Fibroblast of lung (primary cell): ENCODE data around the gene APPBP2.

Experiments
- CTCF ChIP-seq, 2 donors: IDR thresholded peaks in 1 of 2; conservative IDR thresholded peaks in 1 of 2; 1 replicate in 1 of 2; 2 replicates in 1 of 2; pipeline ENCODE4 v1.5.1; 2011 to 2012; ENCODE audit warnings: low read length in 2 of 2, control low read depth in 1 of 2, inconsistent platforms in 1 of 2, low read depth in 1 of 2, mild to moderate bottlenecking in 1 of 2
- EZH2 ChIP-seq: IDR thresholded peaks from 2 replicates; pipeline ENCODE4 v1.5.1; 2012; ENCODE audit warnings: low read length, control low read depth, mild to moderate bottlenecking; ENCODE audit errors: missing control alignments

- TF ChIP-seq CTCF (conservative IDR thresholded peaks at IDR 0.05 in 1 of 2, IDR thresholded peaks at IDR 0.05 in 1 of 2; ENCODE audit: low read depth in 1 of 2, low read length in 2 of 2) = no peak
- no peak for TF ChIP-seq EZH2
These were observed 22.9 kb upstream of the APPBP2 start for GRCh38 chr17:60548990-60549389.
